RWPE2 (cell line): ENCODE measurements around the gene STX16.

Experiments used
- ATAC-seq: fragments of 200-7000 bp; cut with Tn5 transposase; 3 replicates; pipeline ENCODE4 v1.9.1; 2021; ENCODE audit warnings: low read depth
- DNase-seq: peaks from one replicate; pipeline ENCODE4 v3.0.0-alpha.2; 2020; ENCODE audit warnings: low spot score
- H3K27ac ChIP-seq: fragments of 450-650 bp; 2 replicates; pipeline ENCODE4 v1.5.1; 2017; ENCODE audit warnings: mild to moderate bottlenecking; ENCODE audit not compliant: poor library complexity, severe bottlenecking
- H3K27me3 ChIP-seq: fragments of 250-450 bp; sonication (Bioruptor Pico); 2 replicates; pipeline ENCODE4 v1.5.1; 2021; ENCODE audit warnings: mild to moderate bottlenecking, moderate library complexity; ENCODE audit not compliant: insufficient read depth, poor library complexity, severe bottlenecking
- H3K36me3 ChIP-seq: fragments of 250-450 bp; sonication (Bioruptor Pico); 2 replicates; pipeline ENCODE4 v1.5.1; 2020; ENCODE audit warnings: low read depth, mild to moderate bottlenecking, moderate library complexity
- H3K4me1 ChIP-seq: fragments of 250-450 bp; sonication (Bioruptor Pico); 2 replicates; pipeline ENCODE4 v1.5.1; 2021; ENCODE audit warnings: mild to moderate bottlenecking, moderate library complexity; ENCODE audit not compliant: insufficient read depth, poor library complexity, severe bottlenecking
- H3K4me3 ChIP-seq: fragments of 250-450 bp; sonication (Bioruptor Pico); 2 replicates; pipeline ENCODE4 v1.5.1; 2021; ENCODE audit warnings: mild to moderate bottlenecking, moderate library complexity; ENCODE audit not compliant: severe bottlenecking
- H3K9me3 ChIP-seq: fragments of 250-450 bp; sonication (Bioruptor Pico); 2 replicates; pipeline ENCODE4 v1.5.1; 2021; ENCODE audit warnings: mild to moderate bottlenecking, moderate library complexity; ENCODE audit not compliant: severe bottlenecking
- TF ChIP-seq, protein P1 (sequence below): fragments of 450-650 bp; IDR thresholded peaks from one replicate; pipeline ENCODE4 v1.5.1; 2017; ENCODE audit warnings: mild to moderate bottlenecking, moderate library complexity; ENCODE audit not compliant: poor library complexity, severe bottlenecking

The STX16 gene, protein sequence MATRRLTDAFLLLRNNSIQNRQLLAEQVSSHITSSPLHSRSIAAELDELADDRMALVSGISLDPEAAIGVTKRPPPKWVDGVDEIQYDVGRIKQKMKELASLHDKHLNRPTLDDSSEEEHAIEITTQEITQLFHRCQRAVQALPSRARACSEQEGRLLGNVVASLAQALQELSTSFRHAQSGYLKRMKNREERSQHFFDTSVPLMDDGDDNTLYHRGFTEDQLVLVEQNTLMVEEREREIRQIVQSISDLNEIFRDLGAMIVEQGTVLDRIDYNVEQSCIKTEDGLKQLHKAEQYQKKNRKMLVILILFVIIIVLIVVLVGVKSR

DNA sequence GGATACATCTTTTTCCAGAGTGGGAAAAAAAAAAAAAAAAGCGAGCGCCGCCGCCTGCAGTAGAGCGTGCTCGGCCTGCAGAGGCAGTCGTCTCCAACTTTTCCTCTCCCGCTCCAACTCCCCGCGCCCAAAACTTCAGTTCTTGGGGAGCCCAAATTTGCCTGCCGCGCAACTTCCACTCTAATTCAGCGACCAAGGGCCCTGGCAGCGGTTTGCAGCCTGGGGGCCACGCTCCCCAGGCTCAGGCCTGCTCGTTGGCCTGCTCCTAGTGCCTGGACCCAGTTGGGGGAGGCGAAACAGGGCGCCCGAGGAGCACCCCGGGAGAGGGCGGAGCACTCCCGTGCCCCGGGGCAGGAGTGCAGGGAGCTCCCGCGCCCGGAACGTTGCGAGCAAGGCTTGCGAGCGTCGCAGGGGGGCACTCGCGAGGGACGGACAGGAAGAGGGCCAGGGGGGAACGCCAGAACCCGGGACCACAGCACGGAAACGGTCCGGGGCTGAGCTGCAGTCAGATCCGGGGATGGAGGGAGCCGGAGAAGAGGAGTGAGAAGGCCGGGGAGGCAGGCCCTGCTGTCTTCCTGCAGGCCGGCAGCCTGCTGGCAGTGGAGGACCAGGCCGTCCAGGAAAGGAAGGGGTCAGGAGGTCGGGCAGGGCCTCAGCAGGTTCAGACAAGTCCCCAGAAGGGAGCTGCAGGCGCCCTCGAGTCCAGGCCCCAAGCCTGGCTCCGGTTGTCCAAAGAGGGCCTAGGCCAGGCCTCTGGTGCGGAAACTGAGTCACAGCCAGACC, at the start of gene STX16:
Gene STX16, plus strand, starts transcription at position 508 of the 783 bp plus-strand sequence. CDS start 724 bp downstream, outside the sequence.
- Histone ChIP-seq H3K36me3 (peaks cover 33% of the 10 kb centered on the region), H3K27ac (peak within 1 kb of the TSS; percentile 79), H3K4me3 (peak within 1 kb of the TSS; percentile 68), H3K9me3 (no peaks in the 10 kb centered on the region), H3K27me3 (no peaks in the 10 kb centered on the region), H3K4me1 (peaks cover 37% of the 10 kb centered on the region)
- DNase-seq (peak; percentile 99), ATAC-seq (peak; percentile 86)
- TF ChIP-seq, protein P1, sequence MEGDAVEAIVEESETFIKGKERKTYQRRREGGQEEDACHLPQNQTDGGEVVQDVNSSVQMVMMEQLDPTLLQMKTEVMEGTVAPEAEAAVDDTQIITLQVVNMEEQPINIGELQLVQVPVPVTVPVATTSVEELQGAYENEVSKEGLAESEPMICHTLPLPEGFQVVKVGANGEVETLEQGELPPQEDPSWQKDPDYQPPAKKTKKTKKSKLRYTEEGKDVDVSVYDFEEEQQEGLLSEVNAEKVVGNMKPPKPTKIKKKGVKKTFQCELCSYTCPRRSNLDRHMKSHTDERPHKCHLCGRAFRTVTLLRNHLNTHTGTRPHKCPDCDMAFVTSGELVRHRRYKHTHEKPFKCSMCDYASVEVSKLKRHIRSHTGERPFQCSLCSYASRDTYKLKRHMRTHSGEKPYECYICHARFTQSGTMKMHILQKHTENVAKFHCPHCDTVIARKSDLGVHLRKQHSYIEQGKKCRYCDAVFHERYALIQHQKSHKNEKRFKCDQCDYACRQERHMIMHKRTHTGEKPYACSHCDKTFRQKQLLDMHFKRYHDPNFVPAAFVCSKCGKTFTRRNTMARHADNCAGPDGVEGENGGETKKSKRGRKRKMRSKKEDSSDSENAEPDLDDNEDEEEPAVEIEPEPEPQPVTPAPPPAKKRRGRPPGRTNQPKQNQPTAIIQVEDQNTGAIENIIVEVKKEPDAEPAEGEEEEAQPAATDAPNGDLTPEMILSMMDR = peak; percentile 100

DNA sequence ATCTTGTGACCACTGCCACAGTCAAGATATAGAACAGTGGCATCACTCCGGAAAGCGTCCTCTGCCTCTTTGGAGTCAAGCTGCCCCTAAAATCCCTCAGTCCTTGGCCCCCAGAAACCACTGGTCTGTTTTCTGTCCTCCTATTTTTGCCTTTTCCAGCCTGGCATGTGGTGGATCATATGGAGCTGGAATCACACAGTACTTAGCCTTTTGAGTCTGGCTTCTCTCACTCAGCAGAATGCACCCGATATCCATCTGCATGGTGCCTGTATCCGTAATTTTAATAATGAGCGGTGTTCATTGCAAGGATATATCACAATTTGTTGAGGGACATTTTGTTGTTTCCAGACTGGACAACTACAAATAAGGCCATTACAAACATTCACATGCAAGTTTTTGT, 49.0 kb upstream of the STX16 start:
- H3K36me3 ChIP-seq = no peaks in the 10 kb centered on the region
- no peak for DNase-seq
- ATAC-seq = no peak
- no peak overlapping the region for H3K4me3 ChIP-seq
- H3K27me3 ChIP-seq = no peaks in the 10 kb centered on the region
- TF ChIP-seq, protein P1 = no peak
- H3K27ac ChIP-seq = no peak overlapping the region
- H3K9me3 ChIP-seq = no peaks in the 10 kb centered on the region
- no peaks in the 10 kb centered on the region for H3K4me1 ChIP-seq

DNA sequence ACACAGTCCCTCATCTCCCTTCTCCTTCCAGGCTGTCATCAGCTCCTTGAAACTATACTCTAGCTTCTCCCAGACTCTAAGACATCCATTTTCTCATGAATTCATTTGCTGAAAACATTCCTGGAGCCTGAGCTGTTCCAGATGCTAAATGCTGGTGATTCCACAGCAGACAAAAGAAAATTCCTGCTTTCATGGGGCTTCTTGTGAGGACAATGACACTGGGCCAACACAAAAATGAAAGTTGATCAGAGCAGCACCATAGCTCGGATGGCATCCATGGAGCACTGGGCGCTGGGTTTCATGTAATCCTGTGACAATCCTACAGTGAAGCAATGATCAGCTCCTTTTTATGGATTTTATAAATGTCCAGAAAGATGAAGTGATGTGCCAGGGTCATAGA, 47.4 kb upstream of the STX16 start:
- no peak overlapping the region for H3K4me3 ChIP-seq
- no peak overlapping the region for H3K27ac ChIP-seq
- TF ChIP-seq, protein P1 = no peak
- H3K9me3 ChIP-seq = no peaks in the 10 kb centered on the region
- no peaks in the 10 kb centered on the region for H3K4me1 ChIP-seq
- H3K27me3 ChIP-seq = no peaks in the 10 kb centered on the region
- no peak for ATAC-seq
- no peak for DNase-seq
- H3K36me3 ChIP-seq = no peaks in the 10 kb centered on the region

DNA sequence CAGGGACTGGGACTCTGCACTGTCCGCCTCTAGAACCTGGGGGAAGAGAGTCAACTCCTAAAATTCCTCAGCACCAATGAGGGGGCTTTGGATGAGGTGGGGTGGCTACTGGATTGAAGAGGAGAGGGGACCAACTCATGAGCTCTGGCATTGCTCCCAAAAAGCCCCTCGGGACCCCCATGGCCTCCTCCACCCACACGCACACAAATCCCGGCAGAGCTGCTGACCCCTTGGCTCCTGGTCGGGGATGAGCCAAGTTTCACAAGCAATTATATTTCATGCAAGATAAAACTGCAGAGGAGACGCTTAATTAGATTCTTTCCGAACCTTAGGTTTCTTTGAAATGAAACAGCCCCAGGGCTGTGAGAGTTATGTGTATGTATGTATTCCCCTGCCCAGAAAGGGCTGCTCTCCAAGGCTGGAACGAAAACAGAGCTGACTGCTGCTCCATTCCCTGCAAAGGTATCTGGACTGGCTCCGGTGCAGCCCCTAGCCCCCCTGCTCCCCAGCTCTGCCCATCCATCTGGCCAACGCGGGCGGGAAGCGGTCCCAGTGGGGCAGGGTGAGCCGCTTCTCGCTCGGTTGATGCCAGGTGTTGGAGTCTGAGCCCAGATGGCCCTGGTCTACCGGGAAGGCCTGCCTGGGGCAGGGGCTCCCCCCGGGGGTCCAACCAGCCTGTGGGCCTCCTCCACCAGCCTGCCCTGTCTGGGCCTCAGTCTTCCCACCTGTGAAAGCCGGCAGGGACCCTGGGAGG, 46.8 kb upstream of the STX16 start:
- Histone ChIP-seq H3K27ac (no peak overlapping the region), H3K4me1 (no peaks in the 10 kb centered on the region), H3K4me3 (no peak overlapping the region), H3K27me3 (no peaks in the 10 kb centered on the region), H3K36me3 (no peaks in the 10 kb centered on the region), H3K9me3 (no peaks in the 10 kb centered on the region)
- peak; percentile 79 for DNase-seq
- ATAC-seq = no peak
- TF ChIP-seq, protein P1 = no peak
